ENCODE measurements around the gene MYB.
"Not testable (repeated sequence)": the region's sequence is repeated elsewhere in the genome, so short reads cannot be mapped to it uniquely, and the experiment has no call there.

The MYB gene

GRCh38 chr6:135141728-135142127, 39.4 kb upstream of the MYB start:
- H3K27ac ChIP-seq: no peak overlapping the region
- no peak overlapping the region for H3K4me2 ChIP-seq (ENCODE audit: low read length)
- no peaks in the 10 kb centered on the region for H3K4me1 ChIP-seq
- no peaks in the 10 kb centered on the region for H3K79me2 ChIP-seq
- H3K36me3 ChIP-seq (ENCODE audit: control insufficient read depth, insufficient read depth, low read length): no peaks in the 10 kb centered on the region
- no peaks in the 10 kb centered on the region for H3K9me3 ChIP-seq (ENCODE audit: control insufficient read depth, low read length)
- no peaks in the 10 kb centered on the region for H3K27me3 ChIP-seq (ENCODE audit: control insufficient read depth, insufficient read depth, low read length)
- no peak overlapping the region for H2AFZ ChIP-seq
- TF ChIP-seq, protein P1, sequence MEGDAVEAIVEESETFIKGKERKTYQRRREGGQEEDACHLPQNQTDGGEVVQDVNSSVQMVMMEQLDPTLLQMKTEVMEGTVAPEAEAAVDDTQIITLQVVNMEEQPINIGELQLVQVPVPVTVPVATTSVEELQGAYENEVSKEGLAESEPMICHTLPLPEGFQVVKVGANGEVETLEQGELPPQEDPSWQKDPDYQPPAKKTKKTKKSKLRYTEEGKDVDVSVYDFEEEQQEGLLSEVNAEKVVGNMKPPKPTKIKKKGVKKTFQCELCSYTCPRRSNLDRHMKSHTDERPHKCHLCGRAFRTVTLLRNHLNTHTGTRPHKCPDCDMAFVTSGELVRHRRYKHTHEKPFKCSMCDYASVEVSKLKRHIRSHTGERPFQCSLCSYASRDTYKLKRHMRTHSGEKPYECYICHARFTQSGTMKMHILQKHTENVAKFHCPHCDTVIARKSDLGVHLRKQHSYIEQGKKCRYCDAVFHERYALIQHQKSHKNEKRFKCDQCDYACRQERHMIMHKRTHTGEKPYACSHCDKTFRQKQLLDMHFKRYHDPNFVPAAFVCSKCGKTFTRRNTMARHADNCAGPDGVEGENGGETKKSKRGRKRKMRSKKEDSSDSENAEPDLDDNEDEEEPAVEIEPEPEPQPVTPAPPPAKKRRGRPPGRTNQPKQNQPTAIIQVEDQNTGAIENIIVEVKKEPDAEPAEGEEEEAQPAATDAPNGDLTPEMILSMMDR (IDR thresholded peaks at IDR 0.05): no peak
- H3K4me3 ChIP-seq (ENCODE audit: low read depth, low read length): no peak overlapping the region
- H3K9ac ChIP-seq: no peak overlapping the region

DNA sequence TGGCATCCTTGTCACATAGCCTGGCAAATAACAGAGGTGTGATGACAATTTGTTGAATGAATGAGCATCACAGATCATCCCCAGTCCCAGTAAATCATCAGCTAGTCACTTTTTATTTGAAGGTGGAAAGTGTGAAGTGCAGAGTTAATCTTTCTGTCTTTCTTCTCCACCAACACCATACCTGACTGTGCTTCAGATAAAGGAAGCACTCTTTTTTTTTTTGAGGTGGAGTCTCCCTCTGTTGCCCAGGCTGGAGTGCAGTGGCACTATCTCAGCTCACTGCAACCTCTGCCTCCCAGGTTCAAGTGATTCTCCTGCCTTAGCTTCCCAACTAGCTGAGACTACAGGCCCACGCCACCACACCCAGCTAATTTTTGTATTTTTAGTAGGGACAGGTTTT, 38.9 kb upstream of the MYB start:
- not testable (repeated sequence) for H3K9me3 ChIP-seq (ENCODE audit: control insufficient read depth, low read length); H3K79me2 ChIP-seq; H3K27me3 ChIP-seq (ENCODE audit: control insufficient read depth, insufficient read depth, low read length); H3K4me1 ChIP-seq; H3K4me2 ChIP-seq (ENCODE audit: low read length); H3K27ac ChIP-seq; H3K4me3 ChIP-seq (ENCODE audit: low read depth, low read length); H3K9ac ChIP-seq; H2AFZ ChIP-seq; H3K36me3 ChIP-seq (ENCODE audit: control insufficient read depth, insufficient read depth, low read length)

DNA sequence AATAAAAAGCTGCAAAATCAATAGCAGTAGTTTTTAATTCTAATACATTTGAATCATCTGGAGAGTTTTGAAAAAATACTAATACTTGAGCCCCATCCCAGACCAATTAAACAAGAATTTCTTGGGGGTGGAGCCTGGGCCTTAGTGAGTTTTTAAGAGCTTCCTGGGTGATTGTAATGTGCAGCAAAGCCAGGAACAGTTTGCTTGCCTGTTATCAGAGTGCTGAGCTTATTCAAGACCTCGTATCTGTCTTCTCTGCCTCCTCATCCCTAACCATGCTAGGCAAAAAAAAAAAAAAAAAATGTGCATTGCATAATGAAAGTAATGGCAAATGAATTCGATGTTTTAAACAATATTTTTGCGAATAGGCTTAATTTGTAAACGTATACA, 36.4 kb upstream of the MYB start:
- Histone ChIP-seq H3K9ac (no peak overlapping the region), H3K4me1 (no peaks in the 10 kb centered on the region), H2AFZ (no peak overlapping the region), H3K9me3 (ENCODE audit: control insufficient read depth, low read length) (no peaks in the 10 kb centered on the region), H3K27me3 (ENCODE audit: control insufficient read depth, insufficient read depth, low read length) (no peaks in the 10 kb centered on the region), H3K79me2 (no peaks in the 10 kb centered on the region), H3K4me3 (ENCODE audit: low read depth, low read length) (no peak overlapping the region), H3K27ac (no peak overlapping the region), H3K4me2 (ENCODE audit: low read length) (no peak overlapping the region), H3K36me3 (ENCODE audit: control insufficient read depth, insufficient read depth, low read length) (no peaks in the 10 kb centered on the region)
- TF ChIP-seq, protein P1 (IDR thresholded peaks at IDR 0.05): no peak

GRCh38 chr6:135145063-135145800, 35.9 kb upstream of the MYB start:
- H3K36me3 ChIP-seq (ENCODE audit: control insufficient read depth, insufficient read depth, low read length): no peaks in the 10 kb centered on the region
- TF ChIP-seq, protein P1 (IDR thresholded peaks at IDR 0.05): peak; percentile 62

GRCh38 chr6:135146162-135146934, 34.8 kb upstream of the MYB start:
- no peak overlapping the region for H3K4me3 ChIP-seq (ENCODE audit: low read depth, low read length)
- TF ChIP-seq, protein P1 (IDR thresholded peaks at IDR 0.05): no peak
- no peaks in the 10 kb centered on the region for H3K36me3 ChIP-seq (ENCODE audit: control insufficient read depth, insufficient read depth, low read length)
- H3K9ac ChIP-seq: no peak overlapping the region
- no peak overlapping the region for H3K4me2 ChIP-seq (ENCODE audit: low read length)
- no peaks in the 10 kb centered on the region for H3K9me3 ChIP-seq (ENCODE audit: control insufficient read depth, low read length)
- H3K79me2 ChIP-seq: no peaks in the 10 kb centered on the region
- no peaks in the 10 kb centered on the region for H3K4me1 ChIP-seq
- no peak overlapping the region for H3K27ac ChIP-seq
- H2AFZ ChIP-seq: no peak overlapping the region
- no peaks in the 10 kb centered on the region for H3K27me3 ChIP-seq (ENCODE audit: control insufficient read depth, insufficient read depth, low read length)

More at GRCh38 chr6:135145063-135145800, 35.9 kb upstream of the MYB start:
- Histone ChIP-seq H3K79me2 (no peaks in the 10 kb centered on the region), H3K4me3 (ENCODE audit: low read depth, low read length) (no peak overlapping the region), H3K27me3 (ENCODE audit: control insufficient read depth, insufficient read depth, low read length) (no peaks in the 10 kb centered on the region), H3K4me2 (ENCODE audit: low read length) (no peak overlapping the region), H3K4me1 (no peaks in the 10 kb centered on the region), H2AFZ (no peak overlapping the region), H3K9me3 (ENCODE audit: control insufficient read depth, low read length) (no peaks in the 10 kb centered on the region), H3K27ac (no peak overlapping the region), H3K9ac (no peak overlapping the region)

Data from parathyroid adenoma (tissue), 2 donors.